Neural progenitor cell (in vitro differentiated cells): ENCODE results near the gene TRAF6. TPM values are rescaled to one million over a fixed set of nuclear protein-coding genes. Genes with fewer than 3 reads are reported as not detected.

Experiments used
- DNase-seq: peaks from one replicate; pipeline ENCODE4 v3.0.0-alpha.2; 2016; ENCODE audit warnings: low spot score
- H2AFZ ChIP-seq: fragments of 200-600 bp; sonication (generic); replicated peaks from 2 replicates; pipeline ENCODE4 v1.6.1; 2016; ENCODE audit warnings: antibody characterized with exemption
- H3F3A ChIP-seq: fragments of 200-600 bp; sonication (generic); 2 replicates; pipeline ENCODE4 v1.6.1; 2016; ENCODE audit warnings: antibody characterized with exemption, low read depth
- H3K27ac ChIP-seq: fragments of 200-600 bp; sonication (generic); 2 replicates; pipeline ENCODE4 v1.5.1; 2016; ENCODE audit warnings: mild to moderate bottlenecking
- H3K27me3 ChIP-seq: fragments of 200-600 bp; sonication (generic); 2 replicates; pipeline ENCODE4 v1.6.1; 2016; ENCODE audit warnings: mild to moderate bottlenecking, moderate library complexity
- H3K36me3 ChIP-seq: fragments of 200-600 bp; sonication (generic); 2 replicates; pipeline ENCODE4 v1.5.1; 2016
- H3K4me1 ChIP-seq: fragments of 200-600 bp; sonication (generic); 2 replicates; pipeline ENCODE4 v1.6.1; 2016; ENCODE audit warnings: mixed run types
- H3K4me2 ChIP-seq: fragments of 200-600 bp; sonication (generic); 2 replicates; pipeline ENCODE4 v1.6.1; 2016
- H3K4me3 ChIP-seq: fragments of 200-600 bp; sonication (generic); 2 replicates; pipeline ENCODE4 v1.5.1; 2016
- H3K79me2 ChIP-seq: fragments of 200-600 bp; sonication (generic); 2 replicates; pipeline ENCODE4 v1.6.1; 2016; ENCODE audit warnings: low read depth
- H3K9ac ChIP-seq: fragments of 200-600 bp; sonication (generic); 2 replicates; pipeline ENCODE4 v1.6.1; 2016
- H3K9me3 ChIP-seq: fragments of 200-600 bp; sonication (generic); 2 replicates; pipeline ENCODE4 v1.5.1; 2016; ENCODE audit warnings: low read depth
- H4K20me1 ChIP-seq: fragments of 200-600 bp; sonication (generic); 2 replicates; pipeline ENCODE4 v1.6.1; 2016; ENCODE audit warnings: low read depth
- H3K27ac Mint-ChIP-seq: 3 replicates; pipeline ENCODE4 v1.8.0; 2021; ENCODE audit warnings: mixed read lengths
- H3K27me3 Mint-ChIP-seq: 2 replicates; pipeline ENCODE4 v1.8.0; 2022; ENCODE audit warnings: low read depth, mild to moderate bottlenecking, inconsistent platforms, moderate library complexity, mixed read lengths; ENCODE audit not compliant: insufficient read depth
- H3K36me3 Mint-ChIP-seq: 3 replicates; pipeline ENCODE4 v1.8.0; 2021; ENCODE audit warnings: mixed read lengths
- H3K4me1 Mint-ChIP-seq: 3 replicates; pipeline ENCODE4 v1.8.0; 2021; ENCODE audit warnings: mixed read lengths
- H3K4me3 Mint-ChIP-seq: 3 replicates; pipeline ENCODE4 v1.8.0; 2021; ENCODE audit warnings: mild to moderate bottlenecking, moderate library complexity, mixed read lengths
- H3K9me3 Mint-ChIP-seq: 3 replicates; pipeline ENCODE4 v1.8.0; 2020; ENCODE audit warnings: mixed read lengths
- CTCF ChIP-seq: fragments of 200-600 bp; sonication (generic); IDR thresholded peaks from 2 replicates; pipeline ENCODE4 v1.5.1; 2017; ENCODE audit warnings: antibody characterized with exemption, mild to moderate bottlenecking
- EZH2 ChIP-seq: fragments of 200-600 bp; sonication (generic); IDR thresholded peaks from 2 replicates; pipeline ENCODE4 v1.6.1; 2017; ENCODE audit warnings: antibody characterized with exemption, mild to moderate bottlenecking, moderate library complexity
- EZH2phosphoT487 ChIP-seq: fragments of 200-600 bp; sonication (generic); IDR thresholded peaks from 2 replicates; pipeline ENCODE4 v1.6.1; 2017; ENCODE audit warnings: antibody characterized with exemption
- total RNA-seq: library from RNA; depleted of rRNA; stranded (reverse); fragments of >200 nt; gene quantifications from 2 replicates; pipeline ENCODE4 v1.2.3, GENCODE V29; 2015; ENCODE audit warnings: low replicate concordance

TRAF6 gene
- total RNA-seq, 1 donor from 2014 or later = 11.5 TPM

DNA sequence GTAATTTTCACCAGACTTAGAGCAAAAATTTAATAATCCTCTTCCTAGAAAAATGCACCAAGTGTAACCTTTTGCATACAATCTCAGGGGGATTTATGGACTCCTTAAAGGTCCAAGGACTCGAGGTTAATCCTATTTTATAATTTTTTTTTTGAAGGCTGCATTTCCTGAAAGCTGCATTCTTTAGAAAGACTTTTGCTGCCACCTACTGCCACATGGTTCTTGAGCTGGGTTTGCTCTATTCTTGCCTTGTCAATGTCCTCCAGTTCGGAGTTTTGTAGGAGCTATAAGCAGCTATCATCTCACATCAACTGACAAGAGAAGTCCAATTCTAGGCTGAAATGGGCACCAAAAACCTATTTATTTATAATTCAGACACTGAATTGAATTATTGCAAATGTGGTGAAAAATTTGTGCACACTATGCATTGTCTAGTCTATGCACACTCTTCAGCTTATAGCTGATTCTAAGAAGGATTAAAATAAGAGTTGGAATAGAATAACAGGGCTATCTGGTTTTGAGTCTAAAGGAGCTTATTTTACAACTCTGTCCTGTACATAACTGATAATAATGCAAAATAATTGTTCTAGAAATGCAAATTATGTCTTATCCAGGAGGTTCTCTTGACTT lies 31.3 kb downstream of the TRAF6 start:
- H3K27me3 Mint-ChIP-seq = no peaks in the 10 kb centered on the region
- H3K4me3 ChIP-seq = no peak overlapping the region
- no peak overlapping the region for H3K27ac ChIP-seq
- peaks cover 12% of the 10 kb centered on the region for H3K4me1 Mint-ChIP-seq
- H3K4me3 Mint-ChIP-seq = no peak overlapping the region
- H3K9me3 ChIP-seq = no peaks in the 10 kb centered on the region
- H3K4me2 ChIP-seq = no peak overlapping the region
- H3K27me3 ChIP-seq = no peaks in the 10 kb centered on the region
- H3K79me2 ChIP-seq = no peaks in the 10 kb centered on the region
- H3K27ac Mint-ChIP-seq = no peak overlapping the region
- no peaks in the 10 kb centered on the region for H3F3A ChIP-seq
- TF ChIP-seq EZH2 (no peak), CTCF (peak; percentile 86), EZH2phosphoT487 (no peak)
- H3K9ac ChIP-seq = no peak overlapping the region
- peak; percentile 75 for DNase-seq
- H2AFZ ChIP-seq = no peak overlapping the region
- peaks cover 9% of the 10 kb centered on the region for H3K36me3 Mint-ChIP-seq
- H4K20me1 ChIP-seq = no peaks in the 10 kb centered on the region
- no peaks in the 10 kb centered on the region for H3K36me3 ChIP-seq
- peaks cover 2% of the 10 kb centered on the region for H3K4me1 ChIP-seq
- peaks cover 5% of the 10 kb centered on the region for H3K9me3 Mint-ChIP-seq

DNA sequence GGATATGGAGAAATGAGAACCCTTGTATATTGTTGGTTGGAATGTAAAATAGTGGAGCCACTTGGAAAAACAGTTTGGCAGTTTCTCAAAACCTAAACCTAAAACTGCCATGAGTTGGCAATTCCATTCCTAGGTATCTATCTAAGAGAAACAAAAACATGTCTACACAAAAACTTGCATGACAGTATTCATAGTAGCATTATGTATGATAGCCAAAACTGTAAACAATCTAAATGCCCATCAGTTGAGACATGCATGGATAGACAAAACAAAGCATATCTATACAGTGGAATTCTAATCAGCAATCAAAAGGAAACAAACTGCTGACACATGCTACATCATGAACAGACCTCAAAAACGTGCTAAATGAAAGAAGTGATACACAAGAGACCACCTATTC lies 34.9 kb downstream of the TRAF6 start:
- Histone ChIP-seq H3K27ac (no peak overlapping the region), H3K9ac (no peak overlapping the region), H3K4me3 (no peak overlapping the region), H2AFZ (no peak overlapping the region), H3K9me3 (no peaks in the 10 kb centered on the region), H3K4me2 (no peak overlapping the region), H4K20me1 (no peaks in the 10 kb centered on the region), H3K27me3 (no peaks in the 10 kb centered on the region), H3K4me1 (peaks cover 6% of the 10 kb centered on the region), H3K36me3 (no peaks in the 10 kb centered on the region), H3F3A (no peaks in the 10 kb centered on the region), H3K79me2 (no peaks in the 10 kb centered on the region)
- Mint-ChIP-seq H3K27me3 (no peaks in the 10 kb centered on the region), H3K9me3 (no peaks in the 10 kb centered on the region), H3K4me1 (peaks cover 11% of the 10 kb centered on the region), H3K36me3 (peaks cover 3% of the 10 kb centered on the region), H3K27ac (no peak overlapping the region), H3K4me3 (no peak overlapping the region)
- DNase-seq = no peak
- TF ChIP-seq CTCF (no peak), EZH2phosphoT487 (no peak), EZH2 (no peak)

DNA sequence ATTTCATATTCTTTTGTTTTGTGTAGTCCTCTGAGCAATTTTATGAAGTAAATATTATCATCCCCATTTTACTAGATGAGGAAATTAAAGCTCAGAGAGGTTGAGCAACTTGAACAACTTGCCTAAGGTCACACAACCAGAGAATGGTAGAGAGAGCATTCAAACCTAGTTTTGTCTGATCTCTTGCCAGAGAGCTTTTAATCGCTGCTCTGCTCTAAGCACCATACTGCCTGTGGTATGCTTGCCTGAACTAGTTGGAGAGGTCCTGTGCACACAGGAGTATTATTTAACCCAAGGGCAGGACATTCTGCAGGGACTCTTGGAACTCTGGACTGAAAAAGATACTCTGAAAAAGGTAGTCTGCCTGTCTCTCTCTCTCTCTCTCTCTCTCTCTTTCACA lies 38.5 kb downstream of the TRAF6 start:
- no peak overlapping the region for H3K4me3 Mint-ChIP-seq
- H3K27me3 Mint-ChIP-seq = peaks cover 4% of the 10 kb centered on the region
- H3K27me3 ChIP-seq = no peaks in the 10 kb centered on the region
- peaks cover 12% of the 10 kb centered on the region for H3K4me1 Mint-ChIP-seq
- H3K27ac Mint-ChIP-seq = no peak overlapping the region
- H2AFZ ChIP-seq = no peak overlapping the region
- no peaks in the 10 kb centered on the region for H3K79me2 ChIP-seq
- no peak overlapping the region for H3K9ac ChIP-seq
- H4K20me1 ChIP-seq = no peaks in the 10 kb centered on the region
- H3K4me1 ChIP-seq = peaks cover 16% of the 10 kb centered on the region
- H3K36me3 Mint-ChIP-seq = peaks cover 11% of the 10 kb centered on the region
- no peak overlapping the region for H3K4me3 ChIP-seq
- DNase-seq = no peak
- no peaks in the 10 kb centered on the region for H3K9me3 ChIP-seq
- no peak overlapping the region for H3K4me2 ChIP-seq
- H3K36me3 ChIP-seq = no peaks in the 10 kb centered on the region
- no peak overlapping the region for H3K27ac ChIP-seq
- no peaks in the 10 kb centered on the region for H3K9me3 Mint-ChIP-seq
- peaks cover 5% of the 10 kb centered on the region for H3F3A ChIP-seq
- TF ChIP-seq EZH2 = no peak
- TF ChIP-seq CTCF = no peak
- no peak for TF ChIP-seq EZH2phosphoT487
